CD4-positive, alpha-beta T cell (primary cell): ENCODE results near the gene EXOSC3. TPM values are rescaled to one million over a fixed set of nuclear protein-coding genes. Genes with fewer than 3 reads are reported as not detected.

Source experiments
- ATAC-seq: fragments of 200-7000 bp; cut with Tn5 transposase; one replicate; pipeline ENCODE4 v1.10.0; 2022; ENCODE audit warnings: mild to moderate bottlenecking; ENCODE audit not compliant: poor library complexity
- CTCF ChIA-PET: fragments of 350-600 bp; sonication (Branson Sonifier 250); formaldehyde crosslinking; loops from one replicate; lab custom pipeline; 2021; ENCODE audit warnings: antibody characterized with exemption, inconsistent platforms; lab: Charles Lee
- POLR2A ChIA-PET: fragments of 350-600 bp; sonication (Branson Sonifier 250); formaldehyde crosslinking; loops from one replicate; lab custom pipeline; 2021; ENCODE audit warnings: antibody characterized with exemption, inconsistent platforms; lab: Charles Lee
- DNase-seq, 14 experiments: peaks; one replicate each; pipeline ENCODE4 v3.0.0-alpha.2; 2013 to 2020; ENCODE audit warnings: mixed read lengths in 2 of 14
- H3K27ac ChIP-seq, 2 donors: one replicate each; pipeline versions ENCODE4 v1.5.1 to v1.7.0; 2013; ENCODE audit warnings: low read length in 2 of 2, low read depth in 1 of 2, mild to moderate bottlenecking in 1 of 2
- H3K27me3 ChIP-seq, 2 experiments: 1 replicate in 1 of 2; 2 replicates in 1 of 2; pipeline versions ENCODE4 v1.6.1 to v1.7.0; 2013; ENCODE audit warnings: low read length in 2 of 2, control low read depth in 1 of 2, mild to moderate bottlenecking in 1 of 2, moderate library complexity in 1 of 2; ENCODE audit not compliant: insufficient read depth in 2 of 2, control insufficient read depth in 1 of 2
- H3K36me3 ChIP-seq: one replicate; pipeline ENCODE4 v1.6.1; 2013; ENCODE audit warnings: low read length, control low read depth; ENCODE audit not compliant: insufficient read depth
- H3K4me1 ChIP-seq: one replicate; pipeline ENCODE4 v1.6.1; 2013; ENCODE audit warnings: low read length, control low read depth; ENCODE audit not compliant: insufficient read depth
- H3K4me3 ChIP-seq: one replicate; pipeline ENCODE4 v1.5.1; 2013; ENCODE audit warnings: mild to moderate bottlenecking, low read length, moderate library complexity
- H3K9me3 ChIP-seq, 2 experiments: 1 replicate in 1 of 2; 2 replicates in 1 of 2; pipeline versions ENCODE4 v1.6.1 to v1.7.0; 2013; ENCODE audit warnings: low read length in 2 of 2, mild to moderate bottlenecking in 2 of 2, control low read depth in 1 of 2, moderate library complexity in 1 of 2; ENCODE audit not compliant: control insufficient read depth in 1 of 2, insufficient read depth in 1 of 2
- H3K27ac Mint-ChIP-seq: one replicate; pipeline ENCODE4 v1.8.0; 2020; ENCODE audit warnings: mixed read lengths
- H3K27me3 Mint-ChIP-seq: one replicate; pipeline ENCODE4 v1.8.0; 2021; ENCODE audit warnings: mixed read lengths
- H3K36me3 Mint-ChIP-seq: one replicate; pipeline ENCODE4 v1.8.0; 2021; ENCODE audit warnings: low read depth, mixed read lengths
- H3K4me1 Mint-ChIP-seq: one replicate; pipeline ENCODE4 v1.8.0; 2021; ENCODE audit warnings: low read depth, mixed read lengths
- H3K4me3 Mint-ChIP-seq: one replicate; pipeline ENCODE4 v1.8.0; 2020; ENCODE audit warnings: mild to moderate bottlenecking, mixed read lengths
- H3K9me3 Mint-ChIP-seq: one replicate; pipeline ENCODE4 v1.8.0; 2020; ENCODE audit warnings: mixed read lengths
- intact Hi-C, 2 experiments: fragments of 100-400 bp; cut with DNase I in 1 of 2; cut with micrococcal nuclease in 1 of 2; formaldehyde crosslinking; loops; one replicate each; pipeline versions ENCODE4 v1.15.1 to v1.9.0; 2023 to 2025; cut with DNase I, micrococcal nuclease
- total RNA-seq, 174 experiments: library from RNA in 2 of 174; stranded (reverse) in 2 of 174; gene quantifications; one replicate each; pipeline ENCODE4 v1.2.3 and lab custom pipeline; 2021 to 2026
- TF ChIP-seq, protein P1 (sequence below): fragments of 200-600 bp; IDR thresholded peaks from one replicate; pipeline ENCODE4 v1.8.0; 2022; ENCODE audit warnings: antibody characterized with exemption, mild to moderate bottlenecking

Gene EXOSC3
- total RNA-seq, 2 experiments from 2014 or later, result 42.9 to 44.2 TPM

DNA sequence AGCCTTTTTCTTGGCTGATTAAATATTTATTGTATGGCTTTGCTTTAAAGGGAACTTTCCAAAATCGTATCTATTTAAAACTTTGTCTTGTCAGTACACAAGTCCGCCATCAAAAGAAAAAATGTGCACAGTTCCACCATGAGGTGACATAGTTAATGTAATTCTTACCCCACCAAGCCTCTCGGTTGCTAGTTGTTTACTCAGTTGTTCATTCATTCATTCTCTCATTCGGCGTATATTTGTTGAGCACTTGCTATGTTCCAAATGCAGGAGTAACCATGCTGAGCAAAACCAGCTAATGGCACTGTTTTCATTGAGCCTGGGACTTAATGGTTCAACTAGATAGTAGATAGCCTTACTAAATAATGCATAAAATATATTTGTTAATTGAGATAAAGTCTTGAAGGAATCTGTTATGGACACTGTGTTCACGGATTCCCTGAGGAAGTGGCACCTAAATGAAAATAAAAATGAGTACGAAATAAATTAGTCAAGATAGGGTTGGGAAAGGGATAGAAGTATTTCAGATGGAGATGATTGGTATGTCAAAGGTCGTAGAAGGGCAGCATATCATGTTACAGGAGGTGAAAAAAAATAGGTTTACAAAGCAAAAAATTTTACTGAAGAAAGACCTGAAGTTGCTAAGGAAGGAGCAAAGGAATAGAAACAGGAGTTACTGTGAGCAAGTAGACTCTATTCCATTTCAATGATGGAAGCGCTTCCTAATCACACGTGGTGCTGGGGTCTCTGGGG, 17.3 kb upstream of the EXOSC3 start:
- DNase-seq (no peak), ATAC-seq (no peak)
- Histone ChIP-seq H3K9me3 (no peaks in the 10 kb centered on the region), H3K27me3 (no peaks in the 10 kb centered on the region), H3K27ac (no peak overlapping the region), H3K4me1 (peaks cover 24% of the 10 kb centered on the region), H3K4me3 (peak overlapping the region; percentile 93), H3K36me3 (peaks cover 2% of the 10 kb centered on the region)
- intact Hi-C loops, result loop anchor here in 1 of 2 experiments (1.0 to 5.0 kb wide), 5 partner anchors 49 to 315 kb away; partner anchors contain the start of genes POLR1E, SHB, SLC25A51 and TRMT10B
- POLR2A ChIA-PET, result interaction anchor here (5.1 kb wide), 1 partner anchor 18 kb away, joined by 46 read pairs; the partner anchor contains the start of gene EXOSC3
- peaks cover 28% of the 10 kb centered on the region for H3K36me3 Mint-ChIP-seq
- peak overlapping the region; percentile 95 for H3K4me3 Mint-ChIP-seq
- H3K27ac Mint-ChIP-seq, result peak overlapping the region; percentile 79
- CTCF ChIA-PET, result no interaction called here
- no peaks in the 10 kb centered on the region for H3K9me3 Mint-ChIP-seq
- H3K27me3 Mint-ChIP-seq, result no peaks in the 10 kb centered on the region
- TF ChIP-seq, protein P1, sequence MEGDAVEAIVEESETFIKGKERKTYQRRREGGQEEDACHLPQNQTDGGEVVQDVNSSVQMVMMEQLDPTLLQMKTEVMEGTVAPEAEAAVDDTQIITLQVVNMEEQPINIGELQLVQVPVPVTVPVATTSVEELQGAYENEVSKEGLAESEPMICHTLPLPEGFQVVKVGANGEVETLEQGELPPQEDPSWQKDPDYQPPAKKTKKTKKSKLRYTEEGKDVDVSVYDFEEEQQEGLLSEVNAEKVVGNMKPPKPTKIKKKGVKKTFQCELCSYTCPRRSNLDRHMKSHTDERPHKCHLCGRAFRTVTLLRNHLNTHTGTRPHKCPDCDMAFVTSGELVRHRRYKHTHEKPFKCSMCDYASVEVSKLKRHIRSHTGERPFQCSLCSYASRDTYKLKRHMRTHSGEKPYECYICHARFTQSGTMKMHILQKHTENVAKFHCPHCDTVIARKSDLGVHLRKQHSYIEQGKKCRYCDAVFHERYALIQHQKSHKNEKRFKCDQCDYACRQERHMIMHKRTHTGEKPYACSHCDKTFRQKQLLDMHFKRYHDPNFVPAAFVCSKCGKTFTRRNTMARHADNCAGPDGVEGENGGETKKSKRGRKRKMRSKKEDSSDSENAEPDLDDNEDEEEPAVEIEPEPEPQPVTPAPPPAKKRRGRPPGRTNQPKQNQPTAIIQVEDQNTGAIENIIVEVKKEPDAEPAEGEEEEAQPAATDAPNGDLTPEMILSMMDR, result no peak
- peaks cover 53% of the 10 kb centered on the region for H3K4me1 Mint-ChIP-seq

DNA sequence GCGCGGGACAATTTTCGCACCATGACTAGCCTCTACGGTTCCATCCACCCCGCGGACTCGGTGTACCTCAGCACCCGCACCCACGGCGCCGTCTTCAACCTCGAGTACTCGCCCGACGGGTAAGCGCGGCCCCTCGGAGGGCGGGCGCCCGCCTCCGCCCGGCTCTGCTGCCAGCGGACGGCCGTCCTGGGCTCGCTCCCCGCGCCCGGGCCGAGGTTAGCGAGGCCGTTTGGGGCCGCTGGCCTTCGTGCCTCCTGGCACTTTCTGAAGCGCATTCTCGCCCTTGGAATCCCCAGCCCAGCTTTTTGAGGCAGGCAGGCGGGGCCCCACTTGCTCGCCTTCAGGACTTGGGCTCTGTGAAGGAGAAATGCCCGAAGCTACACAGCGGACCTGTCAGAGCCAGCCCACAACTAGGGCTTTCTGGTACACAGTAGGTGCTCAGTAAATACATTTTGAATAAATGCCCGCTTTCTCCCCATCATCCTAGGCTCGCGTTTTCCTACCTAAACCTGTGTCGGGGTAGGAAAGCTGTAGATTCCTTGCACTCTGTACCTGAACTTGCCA, 16.5 kb upstream of the EXOSC3 start:
- H3K4me3 ChIP-seq, result peak overlapping the region; percentile 93
- no peaks in the 10 kb centered on the region for H3K9me3 ChIP-seq
- ATAC-seq, result peak; percentile 13
- Mint-ChIP-seq H3K27me3 (no peaks in the 10 kb centered on the region), H3K27ac (peak overlapping the region; percentile 79), H3K36me3 (peaks cover 24% of the 10 kb centered on the region), H3K9me3 (no peaks in the 10 kb centered on the region), H3K4me1 (peaks cover 48% of the 10 kb centered on the region), H3K4me3 (peak overlapping the region; percentile 95)
- POLR2A ChIA-PET, result interaction anchor here (1.5 to 5.1 kb wide), 2 partner anchors 17 to 102 kb away, joined by 4 to 46 read pairs; partner anchors contain the start of gene EXOSC3
- no peak for DNase-seq
- H3K36me3 ChIP-seq, result no peaks in the 10 kb centered on the region
- H3K4me1 ChIP-seq, result peaks cover 24% of the 10 kb centered on the region
- no peaks in the 10 kb centered on the region for H3K27me3 ChIP-seq
- peak overlapping the region in 1 of 2 donors; percentile 60 for H3K27ac ChIP-seq
- TF ChIP-seq, protein P1, result no peak
- CTCF ChIA-PET, result interaction anchor here (0.8 to 0.9 kb wide), 2 partner anchors 48 to 103 kb away, joined by 3 read pairs; no protein-coding TSS in a partner anchor
- intact Hi-C loops, result loop anchor here in 1 of 2 experiments (1.0 to 5.0 kb wide), 5 partner anchors 48 to 314 kb away; partner anchors contain the start of genes POLR1E, SHB, SLC25A51 and TRMT10B

DNA sequence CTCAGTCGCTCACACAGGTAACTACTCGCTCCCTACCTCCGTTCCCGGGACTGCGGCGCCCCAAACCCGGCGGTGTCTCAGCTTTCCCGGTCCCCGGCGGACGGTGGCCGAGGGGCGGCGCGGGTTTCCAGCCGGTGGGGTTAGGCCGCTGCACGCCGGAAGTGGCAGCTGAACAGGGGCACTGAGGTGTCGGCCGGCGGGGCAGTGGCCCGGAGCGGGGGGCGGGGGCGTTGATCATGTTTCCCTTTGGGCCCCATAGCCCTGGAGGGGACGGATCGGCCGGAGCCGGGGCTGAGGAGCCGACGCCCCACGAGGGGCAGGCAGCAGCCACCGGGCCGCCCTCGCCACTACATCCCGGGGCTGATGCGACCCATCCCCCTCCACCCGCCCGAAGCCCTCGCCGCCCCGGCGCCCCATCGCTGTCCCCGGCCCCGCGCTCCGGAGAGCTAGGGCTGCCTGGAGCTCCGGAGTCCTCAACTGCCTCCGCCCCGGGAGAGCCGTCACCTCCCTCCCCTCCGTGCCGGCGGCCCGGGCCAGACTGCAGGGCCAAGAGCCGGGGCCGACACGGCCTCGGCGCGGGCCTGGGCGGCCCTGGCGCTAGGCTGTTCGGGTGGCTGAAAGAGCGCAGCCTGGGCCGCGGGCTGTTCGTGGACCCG, 15.9 kb upstream of the EXOSC3 start, which contains the start of gene DCAF10:
DCAF10 (plus strand) TSS at position 167 of the 656 bp plus-strand sequence; CDS start at position 237, 70 bp downstream.
- Mint-ChIP-seq H3K36me3 (peaks cover 21% of the 10 kb centered on the region), H3K27me3 (no peaks in the 10 kb centered on the region), H3K9me3 (no peaks in the 10 kb centered on the region), H3K27ac (peak within 1 kb of the TSS; percentile 83), H3K4me3 (peak within 1 kb of the TSS; percentile 95), H3K4me1 (peaks cover 43% of the 10 kb centered on the region)
- CTCF ChIA-PET, result interaction anchor here (0.8 to 0.9 kb wide), 2 partner anchors 48 to 104 kb away, joined by 3 read pairs; no protein-coding TSS in a partner anchor
- H3K27me3 ChIP-seq, result no peaks in the 10 kb centered on the region
- H3K27ac ChIP-seq, result peak within 1 kb of the TSS; percentile 60 to 70
- H3K36me3 ChIP-seq, result no peaks in the 10 kb centered on the region
- ATAC-seq (peak; percentile 82), DNase-seq (peak; percentile 77 to 93 (median 86))
- H3K9me3 ChIP-seq, result no peaks in the 10 kb centered on the region
- peaks cover 24% of the 10 kb centered on the region for H3K4me1 ChIP-seq
- POLR2A ChIA-PET, result interaction anchor here (1.0 to 5.1 kb wide), 3 partner anchors 14 to 102 kb away, joined by 3 to 46 read pairs (median 4); partner anchors contain the start of gene EXOSC3
- H3K4me3 ChIP-seq, result peak within 1 kb of the TSS; percentile 93
- TF ChIP-seq, protein P1, result no peak
- intact Hi-C loops, result loop anchor here (1.0 to 5.0 kb wide), 6 partner anchors 15 to 313 kb away; partner anchors contain the start of genes EXOSC3 (in 2 of the 2), TRMT10B (in 2 of the 2), POLR1E (in 1 of the 2) and SHB (in 1 of the 2)
